ENCODE data around the gene GRAMD2A.

The GRAMD2A gene

GRCh38 chr15:72130272-72130671 lies 67.3 kb downstream of the GRAMD2A start:
- no peak for DNase-seq

- no peak for DNase-seq
Measured at GRCh38 chr15:72128359-72128758, 69.2 kb downstream of the GRAMD2A start.

DNA sequence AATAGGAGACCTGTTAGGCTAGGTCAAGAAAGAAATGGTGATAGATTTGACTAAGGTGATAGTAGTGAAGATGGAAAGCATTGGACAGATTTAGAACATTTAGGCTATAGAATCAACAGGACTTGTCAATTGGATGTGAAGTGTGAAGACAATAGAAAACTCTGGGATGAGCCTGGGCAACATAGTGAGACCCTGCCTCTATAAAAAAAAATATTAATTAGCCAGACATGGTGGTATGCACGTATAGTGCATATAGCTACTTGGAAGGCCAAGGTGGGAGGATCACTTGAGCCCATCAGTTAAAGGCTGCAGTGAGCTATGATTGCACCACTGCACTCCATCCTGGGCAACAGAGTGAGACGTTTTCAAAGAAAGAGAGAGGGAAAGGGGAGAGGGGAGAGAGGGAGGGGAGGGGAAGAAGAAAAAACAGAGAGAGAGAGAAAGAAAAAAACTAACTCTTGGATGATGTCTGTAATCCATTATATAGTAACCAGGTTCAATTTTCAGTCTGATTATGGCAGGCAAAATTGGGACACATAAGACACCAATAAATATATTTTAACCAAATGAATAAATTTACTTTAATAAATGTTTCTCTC lies 69.8 kb downstream of the GRAMD2A start:
- DNase-seq = no peak

GRCh38 chr15:72124218-72124617 lies 73.4 kb downstream of the GRAMD2A start:
- DNase-seq = no peak

DNA sequence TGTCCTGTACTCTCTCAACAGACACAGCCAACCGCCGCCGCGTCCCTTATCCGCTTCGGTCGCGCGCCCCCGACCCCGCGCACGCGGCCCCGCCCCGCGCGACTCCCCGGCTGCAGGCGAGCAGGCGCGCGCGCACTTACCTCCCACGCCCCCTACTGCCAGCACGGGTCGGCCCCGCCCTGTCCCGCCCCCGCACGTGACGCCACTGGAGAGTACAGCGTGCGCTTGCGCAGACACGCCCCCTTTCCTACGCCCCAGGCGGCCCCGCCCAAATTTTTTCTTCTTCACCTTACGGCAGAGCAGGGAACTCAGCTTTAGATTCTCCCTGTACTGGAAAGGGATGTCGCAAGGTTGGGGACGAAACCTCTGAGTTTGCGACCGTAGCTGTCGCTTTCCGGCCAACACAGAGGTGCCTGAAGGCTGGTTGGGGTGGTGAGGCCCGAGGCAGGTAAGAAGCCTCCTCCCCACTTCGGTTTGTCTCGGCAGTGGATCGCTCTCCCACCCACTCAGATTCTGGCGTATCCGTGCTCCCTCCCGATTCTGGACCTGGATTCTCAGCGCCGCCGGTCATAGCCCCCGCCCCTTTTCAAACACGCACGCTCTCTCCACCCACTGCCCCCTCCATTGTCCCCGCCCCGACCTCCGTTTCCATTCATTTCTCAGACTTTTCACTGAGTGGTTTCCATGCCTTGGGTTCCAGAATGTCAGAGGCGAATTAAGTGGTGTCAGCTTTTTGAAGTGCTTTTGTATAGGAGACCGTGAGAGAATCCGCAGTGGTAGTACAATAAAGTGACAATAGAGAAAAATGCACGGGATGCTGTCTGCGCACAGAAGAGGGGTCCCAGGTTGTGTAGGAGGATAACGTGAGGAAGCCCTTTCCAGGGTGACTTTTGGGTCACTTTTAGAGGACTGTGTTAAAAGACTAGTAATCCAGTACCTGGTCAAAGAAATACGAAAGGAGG lies 79.3 kb downstream of the GRAMD2A start, which contains the start of the genes MYO9A and SENP8:
TSS of gene MYO9A (minus strand) at position 134 of the 962 bp plus-strand sequence. CDS start 71,587 bp downstream, outside the sequence.
TSS of gene SENP8 (plus strand) at position 387 of the 962 bp plus-strand sequence. CDS start 21,221 bp downstream, outside the sequence.
- peak; percentile 96 to 98 for DNase-seq

DNA sequence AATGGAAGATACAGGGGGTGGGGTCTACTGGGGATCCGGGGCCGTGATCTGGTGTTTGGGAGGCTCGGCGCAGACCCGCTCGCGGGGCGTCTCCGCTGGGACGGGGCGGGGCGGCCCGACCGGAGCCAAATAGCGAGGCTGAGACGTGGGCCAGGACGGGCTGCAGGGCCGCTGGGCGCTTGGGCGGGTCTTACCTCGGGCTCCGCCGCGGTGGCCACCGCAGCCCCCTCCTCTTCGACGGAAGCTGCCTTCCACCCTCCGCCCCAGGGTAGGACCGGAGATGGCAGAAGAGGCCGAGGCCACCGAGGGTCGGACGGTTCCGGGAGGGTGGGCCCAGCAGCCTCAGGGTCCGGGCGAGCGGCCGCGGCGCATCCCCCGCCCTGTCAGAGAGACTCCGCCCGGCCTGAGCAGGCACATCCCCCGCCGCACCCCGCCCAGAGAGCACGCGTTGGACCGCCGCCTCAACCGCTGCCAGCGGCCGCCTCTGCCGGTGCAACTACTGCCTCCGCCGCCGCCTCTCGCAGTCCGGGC lies 80.0 kb downstream of the GRAMD2A start:
- no peak for DNase-seq

- peak in 1 of 2 experiments; percentile 31 for DNase-seq
Measured at GRCh38 chr15:72116731-72117485, 80.7 kb downstream of the GRAMD2A start.

DNA sequence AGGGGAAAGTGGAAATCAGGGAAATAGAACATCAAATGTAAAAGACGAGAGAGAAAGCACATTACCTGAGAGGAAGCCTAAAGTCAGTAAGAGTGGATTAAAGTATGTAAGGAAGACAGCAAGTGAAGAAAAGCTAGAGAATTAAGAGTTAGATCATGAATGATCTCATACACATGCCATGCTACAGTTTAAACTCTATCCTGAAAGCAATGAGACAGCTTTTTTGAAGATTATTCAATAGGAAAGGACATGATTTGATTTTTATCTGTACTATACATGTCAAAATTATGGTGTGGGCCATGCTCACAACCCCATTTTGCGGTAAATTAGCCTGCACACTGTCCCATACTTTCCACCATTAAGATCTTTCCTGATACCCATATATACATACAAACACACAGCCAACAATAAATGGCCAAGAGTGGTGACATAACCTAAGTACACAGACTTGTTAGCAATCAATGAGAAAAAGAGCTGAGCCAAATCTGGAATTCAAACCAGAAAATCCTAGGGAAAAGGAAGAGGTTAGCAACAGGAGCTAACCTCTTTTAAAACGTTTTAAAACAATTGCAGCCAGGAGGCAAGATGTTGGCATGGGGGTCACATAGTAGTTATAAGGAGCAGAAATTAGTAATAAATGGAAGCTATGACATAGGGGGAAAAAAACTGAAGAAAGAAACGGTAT lies 84.1 kb downstream of the GRAMD2A start:
- no peak for DNase-seq

DNA sequence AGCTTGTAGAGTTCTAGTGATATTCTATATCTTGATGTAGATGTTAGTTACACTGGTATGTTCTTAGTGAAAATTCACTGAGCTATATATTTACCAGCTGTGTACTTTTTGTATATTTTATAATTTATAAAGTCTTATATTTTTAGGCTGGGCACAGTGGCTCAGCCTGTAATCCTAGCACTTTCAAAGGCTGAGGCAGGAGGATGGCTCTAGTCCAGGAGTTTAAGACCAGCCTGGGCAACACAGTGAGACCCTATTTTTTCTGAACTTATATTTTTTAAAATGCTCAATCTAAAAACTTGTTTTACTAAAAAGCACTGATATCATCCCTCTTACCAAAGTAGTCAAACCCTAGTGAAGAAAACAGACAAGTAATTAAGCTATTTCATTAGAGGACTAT lies 84.8 kb downstream of the GRAMD2A start:
- DNase-seq = no peak

DNA sequence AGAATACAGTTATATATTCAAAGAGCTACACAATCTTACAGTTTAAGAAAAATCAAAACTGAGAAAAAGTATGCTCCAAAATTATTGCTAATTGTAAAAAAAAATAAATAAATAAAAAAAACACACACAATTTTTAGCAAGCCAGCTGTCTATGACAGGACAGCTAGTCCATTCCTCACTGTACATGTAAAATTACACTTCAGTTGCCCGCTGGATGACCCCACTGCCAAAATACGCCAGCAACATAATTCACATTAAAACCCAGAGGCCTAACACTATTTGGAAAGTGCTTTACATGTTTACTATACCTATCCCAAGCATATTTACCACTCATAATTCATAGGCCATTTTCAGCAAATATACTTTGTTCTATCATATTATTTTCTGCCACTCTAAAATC lies 85.5 kb downstream of the GRAMD2A start:
- DNase-seq = no peak

DNA sequence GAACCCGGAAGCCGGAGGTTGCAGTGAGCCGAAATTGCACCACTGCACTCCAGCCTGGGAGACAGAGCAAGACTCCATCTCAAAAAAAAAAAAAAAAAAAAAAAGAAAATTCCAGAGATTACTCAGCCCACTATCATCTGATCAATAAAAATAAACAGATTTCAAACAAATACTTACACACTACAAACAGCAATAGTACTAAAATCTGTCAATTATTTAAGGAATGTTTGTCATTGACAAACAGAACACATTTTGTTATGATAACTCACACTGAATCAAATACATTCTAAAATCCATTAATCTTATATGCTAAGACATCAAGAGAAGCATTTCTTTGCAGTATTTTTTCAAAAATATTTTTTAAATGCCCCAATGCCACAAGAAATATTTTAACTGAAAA lies 87.2 kb downstream of the GRAMD2A start:
- DNase-seq = no peak

Data from NCI-H187 (cell line).